NCI-H128 (cell line): ENCODE measurements around the gene P2RX5.
"Not testable (repeated sequence)": the region's sequence is repeated elsewhere in the genome, so short reads cannot be mapped to it uniquely, and the experiment has no call there.

ENCODE experiments used
- DNase-seq: peaks from one replicate; lab custom pipeline; 2025; ENCODE audit not compliant: unreplicated experiment; lab: John Stamatoyannopoulos, UW

P2RX5 gene

DNA sequence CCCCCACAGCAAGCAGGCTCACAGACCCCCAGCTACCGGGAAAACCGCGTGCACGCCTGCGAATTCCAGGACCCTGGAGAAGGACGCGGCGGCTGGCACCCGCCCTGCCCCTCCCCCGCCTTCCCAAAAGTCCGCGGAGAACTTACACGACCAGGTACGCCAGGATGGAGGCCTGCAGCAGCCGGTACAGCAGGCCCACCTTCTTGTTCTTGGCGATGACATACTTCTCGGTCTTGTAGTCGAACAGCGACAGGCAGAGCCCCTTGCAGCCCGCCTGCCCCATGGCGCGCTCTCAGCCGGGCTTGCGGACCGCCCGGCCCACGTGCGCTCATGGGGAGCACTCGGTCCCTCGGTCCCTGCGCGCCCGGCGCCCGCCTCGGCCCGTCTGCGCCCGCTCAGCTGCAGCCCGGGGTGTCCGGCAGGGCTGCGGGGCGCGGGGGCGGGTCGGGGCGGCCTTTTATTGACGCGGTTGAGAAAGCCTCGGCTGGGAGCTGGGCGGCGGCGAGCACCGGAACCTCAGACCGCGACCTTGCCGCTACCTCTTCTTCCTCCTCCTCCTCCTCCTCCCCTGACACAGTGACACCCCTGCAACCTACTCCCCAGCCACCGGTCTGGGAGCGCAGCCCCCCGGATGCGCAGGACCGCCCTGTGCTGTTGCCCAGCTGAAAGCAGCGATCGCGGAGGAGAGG is at the start of gene P2RX5:
Gene P2RX5 (minus strand): TSS at position 433 of the 689 bp plus-strand sequence. CDS start 150 bp downstream, at position 283.
- DNase-seq, result no peak

DNA sequence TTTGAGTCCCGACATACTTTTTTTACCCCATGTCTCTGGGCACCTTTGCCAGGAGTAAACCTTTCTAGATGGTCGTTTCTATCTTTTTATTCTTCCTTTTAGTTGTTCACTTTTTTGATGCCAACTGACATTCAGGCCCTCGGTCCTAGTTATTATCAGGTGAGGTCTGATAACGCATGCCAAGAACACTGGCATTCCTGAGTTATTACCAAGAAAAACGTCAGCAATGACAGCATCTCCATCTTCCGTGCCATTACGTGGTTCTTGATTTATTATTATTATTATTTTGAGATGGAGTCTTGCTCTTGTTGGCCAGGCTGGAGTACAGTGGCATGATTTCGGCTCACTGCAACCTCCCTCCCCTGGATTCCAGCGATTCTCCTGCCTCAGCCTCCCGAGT is 49.1 kb upstream of the P2RX5 start:
- DNase-seq, result no peak

DNA sequence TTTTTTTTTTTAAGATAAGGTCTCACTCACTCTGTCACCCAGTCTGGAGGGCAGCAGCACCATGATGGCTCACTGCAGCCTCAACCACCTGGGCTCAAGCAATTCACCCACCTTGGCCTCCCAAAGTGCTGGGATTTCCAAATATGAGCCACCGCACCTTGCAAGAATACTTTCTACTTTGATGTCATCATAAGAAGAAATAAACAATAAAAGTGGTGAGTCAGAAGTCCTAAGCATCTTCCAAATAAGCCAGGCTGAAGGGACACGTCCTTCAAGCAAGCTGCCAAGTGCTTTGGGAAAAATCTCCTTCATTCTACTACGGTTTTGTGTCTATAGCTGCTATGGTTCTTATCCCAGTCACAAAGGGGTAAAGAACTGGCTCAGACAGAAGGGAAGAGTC is 48.1 kb upstream of the P2RX5 start:
- DNase-seq, result no peak

- no peak for DNase-seq
Measured at GRCh38 chr17:3740611-3741073, 44.7 kb upstream of the P2RX5 start.

DNA sequence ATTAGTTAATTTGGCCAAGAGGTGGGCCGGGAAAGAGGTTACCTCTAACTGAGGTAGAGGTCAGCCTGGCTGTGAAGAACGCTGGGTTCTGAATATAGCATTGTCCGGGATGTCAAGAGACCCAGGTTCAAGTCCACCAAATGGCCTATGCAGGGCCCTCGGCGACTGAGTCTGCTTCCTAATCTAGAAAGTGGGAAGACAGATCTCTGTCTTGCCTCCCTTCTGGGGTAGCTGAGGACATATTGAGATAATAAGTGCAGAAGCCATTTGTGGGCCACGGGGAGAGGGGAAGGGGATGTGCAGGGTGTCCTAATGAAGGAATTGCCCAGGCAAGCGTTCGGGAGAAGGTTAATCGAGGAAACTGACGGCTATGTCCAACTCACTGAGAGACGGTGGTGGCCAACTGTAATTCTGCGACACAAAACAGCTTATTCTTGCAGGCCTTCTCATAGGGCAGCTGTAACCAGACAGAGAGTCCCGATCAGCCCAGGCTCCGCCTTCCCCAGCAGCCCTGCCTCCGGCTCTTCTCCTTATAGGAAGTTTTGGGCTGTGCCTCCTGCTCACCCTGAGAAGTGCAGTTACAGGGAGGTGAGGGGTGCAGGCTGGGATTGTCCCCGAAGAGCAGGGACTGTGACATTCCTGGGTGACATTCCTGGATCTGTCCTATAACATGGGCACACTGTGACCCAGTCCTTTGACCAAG is 43.6 kb upstream of the P2RX5 start:
- no peak for DNase-seq

DNA sequence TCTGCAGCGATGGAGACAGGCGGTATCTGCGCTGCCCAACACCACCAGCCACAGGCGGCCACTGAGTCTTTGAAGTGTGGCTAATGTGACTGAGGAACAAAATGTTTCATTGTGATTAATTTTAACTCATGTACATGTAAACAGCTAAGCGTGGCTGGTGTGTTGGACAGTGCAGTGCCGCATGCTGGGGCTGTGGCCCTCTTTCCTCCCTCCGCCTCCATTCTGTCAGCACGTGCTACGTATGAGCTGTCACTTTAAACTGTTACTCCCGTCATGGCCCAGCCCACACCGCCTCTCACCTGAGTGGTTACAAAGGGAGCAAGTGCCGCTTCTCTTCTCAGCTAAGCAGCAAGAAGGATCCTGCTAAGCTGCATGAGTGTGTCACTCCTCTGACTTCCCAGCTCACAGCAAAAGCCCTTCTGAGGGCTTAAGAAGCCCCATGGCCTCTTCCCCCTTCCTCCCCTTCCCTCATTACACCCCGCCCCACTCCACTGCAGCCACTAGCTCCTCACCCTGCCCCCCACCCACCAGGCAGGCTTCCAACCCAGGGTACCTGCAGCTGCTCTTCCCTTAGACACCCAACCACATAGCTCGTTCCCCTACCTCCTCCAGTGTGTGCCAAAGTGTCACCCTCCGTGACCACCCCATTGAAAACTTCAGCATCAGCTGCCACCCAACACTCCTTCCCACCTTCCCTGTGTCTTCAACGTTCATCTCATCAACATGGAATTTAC is 42.8 kb upstream of the P2RX5 start:
- peak; percentile 1 for DNase-seq

DNA sequence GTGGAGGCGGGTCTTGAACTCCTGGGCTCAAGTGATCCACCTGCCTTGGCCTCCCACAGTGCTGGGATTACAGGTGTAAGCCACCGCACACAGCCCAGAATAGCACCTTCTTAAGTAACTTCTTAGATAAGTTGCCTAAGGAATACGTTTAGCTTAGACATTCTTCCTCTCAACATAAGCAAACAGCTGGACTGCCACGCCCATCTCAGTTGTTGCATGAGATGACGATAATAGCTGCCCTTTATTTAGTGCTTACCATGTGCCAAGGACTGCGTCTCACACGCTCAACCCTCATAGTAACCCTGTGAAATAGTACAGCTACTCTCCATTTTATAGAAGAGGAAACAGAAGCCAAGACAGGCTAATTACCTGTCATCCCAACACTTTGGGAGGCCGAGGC is 39.6 kb upstream of the P2RX5 start:
- DNase-seq, result no peak

DNA sequence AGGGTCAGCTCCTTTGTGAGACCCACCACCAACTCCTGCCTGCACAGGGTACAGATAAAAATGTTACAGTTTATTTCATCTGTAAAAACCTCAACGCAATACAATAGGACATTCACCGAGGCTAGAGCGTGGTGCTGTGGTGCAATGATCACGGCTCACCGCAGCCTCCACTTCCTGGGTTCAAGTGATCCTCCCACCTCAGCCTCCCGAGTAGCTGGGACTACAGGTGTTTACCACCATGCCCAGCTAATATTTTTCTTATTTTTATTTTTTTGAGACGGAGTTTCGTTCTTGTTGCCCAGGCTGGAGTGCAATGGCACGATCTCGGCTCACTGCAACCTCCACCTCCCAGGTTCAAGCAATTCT is 38.9 kb upstream of the P2RX5 start:
- not testable (repeated sequence) for DNase-seq

- DNase-seq, result no peak
Measured at GRCh38 chr17:3732210-3732621, 36.3 kb upstream of the P2RX5 start.

- DNase-seq, result no peak
Measured at GRCh38 chr17:3730881-3731429, 35.0 kb upstream of the P2RX5 start.

GRCh38 chr17:3729881-3730280 is 33.9 kb upstream of the P2RX5 start:
- no peak for DNase-seq

GRCh38 chr17:3728099-3728498 is 32.1 kb upstream of the P2RX5 start:
- not testable (repeated sequence) for DNase-seq

GRCh38 chr17:3727041-3727440 is 31.1 kb upstream of the P2RX5 start:
- no peak for DNase-seq

- no peak for DNase-seq
Measured at GRCh38 chr17:3724378-3725077, 28.6 kb upstream of the P2RX5 start.

DNA sequence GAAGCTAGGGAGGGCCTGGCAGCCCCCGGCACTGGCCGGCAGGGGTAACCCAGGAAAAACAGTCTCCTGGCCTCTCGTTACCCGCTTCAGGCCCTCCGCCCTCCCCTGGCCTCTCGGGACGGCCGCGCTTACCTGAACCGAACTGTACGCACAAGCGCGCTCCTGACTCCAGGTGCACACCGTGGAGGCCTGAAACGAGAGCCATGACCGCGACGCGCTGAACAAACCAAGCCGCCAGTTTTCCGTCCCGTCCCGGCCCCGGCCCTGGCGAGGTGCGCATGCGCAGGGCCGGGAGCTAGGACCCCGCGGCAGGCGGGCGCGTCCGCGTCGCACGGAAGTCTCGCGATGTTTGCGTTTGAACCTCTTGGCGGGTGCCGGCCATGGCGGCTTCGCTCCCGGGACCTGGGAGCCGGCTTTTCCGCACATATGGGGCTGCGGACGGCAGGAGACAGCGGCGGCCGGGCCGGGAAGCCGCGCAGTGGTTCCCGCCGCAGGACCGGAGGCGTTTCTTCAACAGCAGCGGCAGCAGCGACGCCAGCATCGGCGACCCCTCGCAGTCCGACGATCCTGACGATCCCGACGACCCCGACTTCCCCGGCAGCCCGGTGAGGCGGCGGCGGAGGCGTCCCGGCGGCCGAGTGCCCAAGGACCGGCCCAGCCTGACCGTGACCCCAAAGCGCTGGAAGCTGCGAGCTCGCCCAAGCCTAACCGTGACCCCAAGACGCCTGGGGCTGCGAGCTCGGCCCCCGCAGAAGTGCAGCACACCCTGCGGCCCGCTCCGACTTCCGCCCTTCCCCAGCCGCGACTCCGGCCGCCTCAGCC is 27.8 kb upstream of the P2RX5 start, which contains the start of gene HASPIN:
Gene HASPIN (plus strand): TSS at position 348 of the 822 bp plus-strand sequence. CDS start 33 bp downstream, at position 381.
- DNase-seq, result peak; percentile 80

DNA sequence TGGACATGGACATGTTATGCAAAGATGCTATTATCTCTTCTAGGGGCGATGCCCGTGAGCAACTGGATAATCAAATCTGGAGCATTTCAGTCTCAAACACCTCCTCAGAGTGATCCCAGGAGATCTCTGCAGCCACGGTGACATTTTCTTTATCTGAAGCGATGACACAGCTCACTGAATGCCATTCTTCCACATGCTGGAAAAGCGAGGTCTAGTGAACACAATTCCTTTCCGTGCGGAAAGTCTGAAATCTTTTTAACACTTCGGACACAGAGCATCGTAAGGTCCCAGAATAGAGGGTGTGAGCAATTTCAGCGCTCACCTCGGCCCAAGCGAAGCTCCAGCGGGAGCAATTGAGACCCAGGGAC is 27.2 kb upstream of the P2RX5 start:
- no peak for DNase-seq

GRCh38 chr17:3722716-3723115 is 26.8 kb upstream of the P2RX5 start:
- no peak for DNase-seq

- no peak for DNase-seq
Measured at GRCh38 chr17:3719265-3719664, 23.3 kb upstream of the P2RX5 start.

GRCh38 chr17:3718201-3718600 is 22.2 kb upstream of the P2RX5 start:
- no peak for DNase-seq

DNA sequence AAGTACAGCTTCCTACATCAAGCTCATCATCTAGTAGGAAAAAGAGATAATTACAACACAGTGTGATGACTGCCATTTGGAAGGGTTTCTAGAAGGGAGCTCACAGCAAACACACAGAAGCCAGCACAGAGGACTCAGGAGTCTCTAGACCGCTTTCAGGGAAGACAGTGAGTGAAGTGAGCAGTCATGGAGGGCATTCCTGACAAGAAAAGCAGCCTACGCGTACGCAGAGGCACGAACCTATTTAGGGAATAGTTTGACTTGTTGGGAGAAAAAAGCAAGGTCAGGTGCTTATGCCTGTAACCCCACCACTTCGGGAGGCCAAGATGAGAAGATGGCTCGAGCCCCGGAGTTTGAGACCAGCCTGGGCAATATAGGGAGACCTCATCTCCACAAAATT is 19.3 kb upstream of the P2RX5 start:
- no peak for DNase-seq
